SK-N-SH (cell line): Measurements from ENCODE around the gene FBXW10B. TPM values are rescaled to one million over a fixed set of nuclear protein-coding genes. Genes with fewer than 3 reads are reported as not detected.
"Not testable (repeated sequence)": the region's sequence is repeated elsewhere in the genome, so short reads cannot be mapped to it uniquely, and the experiment has no call there.

ENCODE experiments used
- CTCF ChIA-PET: fragments of 300-600, 350-600 bp; formaldehyde crosslinking; extraction: SDS; loops from one replicate; lab custom pipeline; 2021; lab: Yijun Ruan, JAX
- POLR2A ChIA-PET: fragments of 350-600 bp; sonication (Branson Sonifier 250); formaldehyde crosslinking; extraction: SDS; loops from one replicate; lab custom pipeline; 2020; ENCODE audit warnings: antibody characterized with exemption, inconsistent platforms; lab: Yijun Ruan, JAX
- DNase-seq: peaks from one replicate; pipeline ENCODE4 v3.0.0; 2012
- H2AFZ ChIP-seq: fragments of 200-600 bp; sonication (generic); 2 replicates; pipeline ENCODE4 v1.8.1; 2016; ENCODE audit warnings: antibody characterized with exemption, mild to moderate bottlenecking, low read depth
- H3F3A ChIP-seq: fragments of 200-600 bp; sonication (generic); replicated peaks from 2 replicates; pipeline ENCODE3; 2016; ENCODE audit warnings: antibody characterized with exemption, mild to moderate bottlenecking; ENCODE audit not compliant: insufficient read depth
- H3K27ac ChIP-seq, 2 experiments: fragments of 200-500 bp in 1 of 2; fragments of 200-600 bp in 1 of 2; sonication (Bioruptor generic) in 1 of 2; sonication (generic), shearing (Covaris generic) in 1 of 2; 2 replicates each; pipeline versions ENCODE4 v1.5.1 to v1.6.1; 2014 to 2016; ENCODE audit warnings: low read depth in 2 of 2, inconsistent platforms in 1 of 2, low read length in 1 of 2, mild to moderate bottlenecking in 1 of 2, mixed read lengths in 1 of 2
- H3K27me3 ChIP-seq: fragments of 200-600 bp; sonication (generic), shearing (Covaris generic); 2 replicates; pipeline ENCODE4 v1.6.1; 2016; ENCODE audit warnings: mixed run types; ENCODE audit not compliant: insufficient read depth
- H3K36me3 ChIP-seq, 2 experiments: fragments of 200-500 bp in 1 of 2; fragments of 200-600 bp in 1 of 2; sonication (Bioruptor generic) in 1 of 2; sonication (generic) in 1 of 2; replicated peaks in 1 of 2; 2 replicates each; pipeline versions ENCODE3 to v1.5.1; 2014 to 2016; ENCODE audit warnings: low read length in 1 of 2, mild to moderate bottlenecking in 1 of 2; ENCODE audit not compliant: insufficient read depth in 2 of 2, control insufficient read depth in 1 of 2
- H3K4me1 ChIP-seq, 2 experiments: fragments of 200-500 bp in 1 of 2; fragments of 200-600 bp in 1 of 2; sonication (Bioruptor generic) in 1 of 2; sonication (generic), shearing (Covaris generic) in 1 of 2; 2 replicates each; pipeline versions ENCODE4 v1.5.1 to v1.6.1; 2014 to 2016; ENCODE audit warnings: low read depth in 1 of 2, low read length in 1 of 2, mixed run types in 1 of 2; ENCODE audit not compliant: insufficient read depth in 2 of 2, control insufficient read depth in 1 of 2
- H3K4me2 ChIP-seq: fragments of 200-600 bp; sonication (generic), shearing (Covaris generic); 2 replicates; pipeline ENCODE4 v1.6.1; 2017; ENCODE audit warnings: mixed run types
- H3K4me3 ChIP-seq, 2 experiments: fragments of 200-500 bp in 1 of 2; fragments of 200-600 bp in 1 of 2; sonication (Bioruptor generic) in 1 of 2; sonication (generic), shearing (Covaris generic) in 1 of 2; 2 replicates each; pipeline versions ENCODE4 v1.5.1 to v1.8.1; 2014 to 2016; ENCODE audit warnings: low read depth in 2 of 2, inconsistent platforms in 1 of 2, low read length in 1 of 2, mild to moderate bottlenecking in 1 of 2, mixed read lengths in 1 of 2, moderate library complexity in 1 of 2
- H3K79me2 ChIP-seq: fragments of 200-600 bp; sonication (generic); 2 replicates; pipeline ENCODE4 v1.8.1; 2017; ENCODE audit warnings: mild to moderate bottlenecking; ENCODE audit not compliant: insufficient read depth
- H3K9ac ChIP-seq: fragments of 200-600 bp; sonication (generic); 2 replicates; pipeline ENCODE4 v1.6.1; 2017; ENCODE audit warnings: mixed run types
- H3K9me2 ChIP-seq: fragments of 200-600 bp; sonication (generic); 2 replicates; pipeline ENCODE4 v1.6.1; 2017; ENCODE audit warnings: mixed run types
- H3K9me3 ChIP-seq: fragments of 200-600 bp; sonication (generic); 2 replicates; pipeline ENCODE4 v1.6.1; 2017; ENCODE audit warnings: mixed run types, mild to moderate bottlenecking, moderate library complexity
- H4K20me1 ChIP-seq: fragments of 200-600 bp; sonication (generic); 2 replicates; pipeline ENCODE4 v1.6.1; 2017; ENCODE audit warnings: mild to moderate bottlenecking, mixed run types; ENCODE audit not compliant: insufficient read depth
- CHD2 ChIP-seq: fragments of 150-350 bp; IDR thresholded peaks from 2 replicates; pipeline ENCODE4 v1.6.1; 2018; ENCODE audit warnings: low read length; ENCODE audit not compliant: partially characterized antibody
- EP300 ChIP-seq, 2 experiments: IDR thresholded peaks; 2 replicates each; pipeline versions ENCODE4 v1.4.0 to v1.6.1; 2012; ENCODE audit warnings: borderline replicate concordance in 1 of 2, low read depth in 1 of 2, low read length in 1 of 2
- FOXJ3 ChIP-seq: sonication (generic); formaldehyde crosslinking; IDR thresholded peaks from 2 replicates; pipeline ENCODE4 v1.5.1; 2020; ENCODE audit warnings: mild to moderate bottlenecking, missing genetic modification reagents
- FOXM1 ChIP-seq: IDR thresholded peaks from 2 replicates; pipeline ENCODE4 v1.4.0; 2012; ENCODE audit warnings: low read depth, mild to moderate bottlenecking
- JUND ChIP-seq: IDR thresholded peaks from 2 replicates; pipeline ENCODE4 v1.4.0; 2012
- MAX ChIP-seq: IDR thresholded peaks from 2 replicates; pipeline ENCODE4 v1.4.0; 2012; ENCODE audit warnings: low read depth
- REST ChIP-seq: IDR thresholded peaks from 2 replicates; pipeline ENCODE4 v1.6.1; 2012; ENCODE audit warnings: mild to moderate bottlenecking, low read depth, low read length, moderate library complexity
- RFX5 ChIP-seq: IDR thresholded peaks from 2 replicates; pipeline ENCODE4 v1.6.1; 2012; ENCODE audit warnings: mild to moderate bottlenecking, improper control_type of control experiment, low read length
- TCF12 ChIP-seq: IDR thresholded peaks from 2 replicates; pipeline ENCODE4 v1.4.0; 2012
- TEAD4 ChIP-seq: IDR thresholded peaks from 2 replicates; pipeline ENCODE4 v1.4.0; 2012; ENCODE audit warnings: mild to moderate bottlenecking, borderline replicate concordance; ENCODE audit not compliant: insufficient read depth
- USF2 ChIP-seq: fragments of 150-350 bp; IDR thresholded peaks from 2 replicates; pipeline ENCODE4 v1.6.1; 2017; ENCODE audit warnings: antibody characterized with exemption, low read length, low read depth, borderline replicate concordance
- WGBS: methylation state at CpG from one replicate; pipeline ENCODE4 v1.1.6; 2017; ENCODE audit warnings: low lambda C conversion rate; 5-methylcytosine and 5-hydroxymethylcytosine counted together
- polyA plus RNA-seq, 3 experiments: library from polyadenylated mRNA; depleted of rRNA; stranded (reverse); fragments of >200 nt; gene quantifications; 2 replicates each; pipeline ENCODE4 v1.2.3, GENCODE V29; 2012

FBXW10B gene
- polyA plus RNA-seq, 1 of the 3 experiments (the other 2 are of a cell fraction) = 0.46 TPM

- H3F3A ChIP-seq = peaks cover 4% of the 10 kb centered on the region
- H2AFZ ChIP-seq = no peak overlapping the region
- no peak overlapping the region for H3K4me3 ChIP-seq
- no peak overlapping the region for H3K9ac ChIP-seq
- TF ChIP-seq FOXJ3 (CRISPR knock-in tag) (no peak), EP300 (IDR thresholded peaks at IDR 0.05; ENCODE audit: borderline replicate concordance in 1 of 2, low read depth in 1 of 2, low read length in 1 of 2) (no peak), REST (no peak), RFX5 (no peak), TEAD4 (no peak), FOXM1 (no peak), CHD2 (no peak), MAX (no peak), JUND (no peak), USF2 (no peak), TCF12 (no peak)
- H4K20me1 ChIP-seq = no peaks in the 10 kb centered on the region
- H3K9me2 ChIP-seq = no peaks in the 10 kb centered on the region
- peaks cover 14% of the 10 kb centered on the region; the same call in 1 of the 2 replicates for H3K79me2 ChIP-seq
- H3K4me2 ChIP-seq = no peak overlapping the region
- POLR2A ChIA-PET = no interaction called here
- peaks cover 0 to 11% of the 10 kb centered on the region in 2 experiments for H3K36me3 ChIP-seq
- no peak for DNase-seq
- no peaks in the 10 kb centered on the region for H3K9me3 ChIP-seq
- H3K27ac ChIP-seq = peak overlapping the region; percentile 2 to 22; a peak in 1 of 4 replicates
- CTCF ChIA-PET = no interaction called here
- H3K27me3 ChIP-seq = no peaks in the 10 kb centered on the region
- WGBS = 79% methylated on average over 3 of the region's 3 CpGs
- peaks cover 7 to 26% of the 10 kb centered on the region in 2 experiments for H3K4me1 ChIP-seq
Observed at GRCh38 chr17:15654886-15655561, 35.5 kb upstream of the FBXW10B start.

- H3K79me2 ChIP-seq = peaks cover 20% of the 10 kb centered on the region; the same call in 1 of the 2 replicates
- DNase-seq, H3K4me2 ChIP-seq, H3K9me2 ChIP-seq, H3F3A ChIP-seq, H3K27ac ChIP-seq, H3K27me3 ChIP-seq, H3K4me3 ChIP-seq, CTCF ChIA-PET, POLR2A ChIA-PET, H2AFZ ChIP-seq, H4K20me1 ChIP-seq, H3K9me3 ChIP-seq, H3K9ac ChIP-seq: not testable (repeated sequence)
- peaks cover 11 to 26% of the 10 kb centered on the region in 2 experiments for H3K4me1 ChIP-seq
- 89% methylated on average over 3 of the region's 3 CpGs for WGBS
- H3K36me3 ChIP-seq = peaks cover 0 to 11% of the 10 kb centered on the region in 2 experiments
Observed at GRCh38 chr17:15654401-15654800, 34.9 kb upstream of the FBXW10B start.
